GM12878 (cell line): ENCODE data around the gene KCNMB3. TPM values are rescaled to one million over a fixed set of nuclear protein-coding genes. Genes with fewer than 3 reads are reported as not detected.

ENCODE experiments used
- ATAC-seq: fragments of 200-7000 bp; cut with Tn5 transposase; 3 replicates; pipeline ENCODE4 v1.9.1; 2020; ENCODE audit warnings: mild to moderate bottlenecking, moderate library complexity
- BruUV-seq: library from RNA; stranded (reverse); fragments of 400-500 nt; replicated peaks from 2 replicates; lab custom pipeline; 2021; lab: Mats Ljungman, UMichigan
- CTCF ChIA-PET: fragments of 300-600 bp; sonication (Branson Sonifier 250); formaldehyde crosslinking; extraction: SDS; loops from one replicate; lab custom pipeline; 2021; ENCODE audit warnings: inconsistent platforms; lab: Yijun Ruan, JAX
- POLR2A ChIA-PET: fragments of 350-600 bp; formaldehyde crosslinking; extraction: SDS; loops from one replicate; lab custom pipeline; 2021; ENCODE audit warnings: inconsistent platforms; lab: Charles Lee
- RAD21 ChIA-PET: fragments of 300-600 bp; sonication (Branson Sonifier 250); formaldehyde crosslinking; loops from one replicate; lab custom pipeline; 2023; ENCODE audit warnings: antibody characterized with exemption; ENCODE audit not compliant: unreplicated experiment; lab: Charles Lee
- SMC1A ChIA-PET: fragments of 300-600 bp; sonication (Branson Sonifier 250); formaldehyde crosslinking; loops from one replicate; lab custom pipeline; 2023; ENCODE audit not compliant: unreplicated experiment, uncharacterized antibody; lab: Charles Lee
- DNase-seq: peaks from one replicate; pipeline ENCODE4 v3.0.0-alpha.2; 2011; ENCODE audit warnings: low read depth, low spot score
- FAIRE-seq: peaks from 3 replicates; lab custom pipeline; 2011; peaks lifted over from hg19 to GRCh38; lab: Jason Lieb, UNC
- H2AFZ ChIP-seq: 2 replicates; pipeline ENCODE4 v1.6.0; 2011; ENCODE audit warnings: low read depth, low read length, control low read depth; ENCODE audit not compliant: control insufficient read depth
- H3K27ac ChIP-seq: 2 replicates; pipeline ENCODE4 v1.5.1; 2011; ENCODE audit warnings: control low read depth; ENCODE audit not compliant: control insufficient read depth, insufficient read depth
- H3K27me3 ChIP-seq, 2 experiments: replicated peaks in 1 of 2; 2 replicates each; pipeline versions ENCODE4 v1.6.0 to v1.6.1; 2011; ENCODE audit warnings: low read length in 1 of 2; ENCODE audit not compliant: control insufficient read depth in 2 of 2, insufficient read depth in 2 of 2
- H3K36me3 ChIP-seq, 2 experiments: 2 replicates each; pipeline ENCODE4 v1.5.1; 2011; ENCODE audit warnings: low read length in 1 of 2; ENCODE audit not compliant: control insufficient read depth in 2 of 2, insufficient read depth in 2 of 2
- H3K4me1 ChIP-seq: 2 replicates; pipeline ENCODE4 v1.6.1; 2011; ENCODE audit warnings: mild to moderate bottlenecking, low read length, moderate library complexity, mixed read lengths; ENCODE audit not compliant: control insufficient read depth, insufficient read depth
- H3K4me2 ChIP-seq: 2 replicates; pipeline ENCODE4 v1.6.0; 2011; ENCODE audit warnings: control low read depth; ENCODE audit not compliant: control insufficient read depth, insufficient read depth
- H3K4me3 ChIP-seq: fragments of 200-600 bp; sonication (generic); 2 replicates; pipeline ENCODE4 v1.5.1; 2016
- H3K79me2 ChIP-seq: 2 replicates; pipeline ENCODE4 v1.6.0; 2011; ENCODE audit warnings: low read length; ENCODE audit not compliant: control insufficient read depth, insufficient read depth
- H3K9ac ChIP-seq: 2 replicates; pipeline ENCODE4 v1.8.0; 2011; ENCODE audit warnings: low read length, control low read depth, mixed read lengths; ENCODE audit not compliant: control insufficient read depth, insufficient read depth
- H3K9me3 ChIP-seq: replicated peaks from 3 replicates; pipeline ENCODE4 v1.5.1; 2011; ENCODE audit warnings: mild to moderate bottlenecking, low read length; ENCODE audit not compliant: control insufficient read depth, insufficient read depth
- H4K20me1 ChIP-seq: 2 replicates; pipeline ENCODE4 v1.6.0; 2011; ENCODE audit not compliant: control insufficient read depth, insufficient read depth
- BMI1 ChIP-seq: fragments of 450-650 bp; IDR thresholded peaks from 2 replicates; pipeline ENCODE4 v1.6.1; 2016; ENCODE audit warnings: mild to moderate bottlenecking, moderate library complexity, borderline replicate concordance
- CEBPB ChIP-seq, 2 experiments: fragments of 150-350 bp in 1 of 2; IDR thresholded peaks; 2 replicates each; pipeline ENCODE4 v1.6.1; 2012 to 2014; ENCODE audit warnings: low read depth in 2 of 2, low read length in 2 of 2, borderline replicate concordance in 1 of 2, inconsistent platforms in 1 of 2
- GATAD2B ChIP-seq: fragments of 450-650 bp; conservative IDR thresholded peaks from 2 replicates; pipeline ENCODE4 v1.6.1; 2017; ENCODE audit warnings: low read depth, mild to moderate bottlenecking, moderate library complexity
- MAX ChIP-seq: IDR thresholded peaks from 2 replicates; pipeline ENCODE4 v1.6.1; 2012; ENCODE audit warnings: low read depth, low read length, improper control_type of control experiment
- MTA3 ChIP-seq: IDR thresholded peaks from 2 replicates; pipeline ENCODE4 v1.6.1; 2012; ENCODE audit warnings: low read length, inconsistent platforms, borderline replicate concordance
- MXI1 ChIP-seq: fragments of 150-350 bp; IDR thresholded peaks from 2 replicates; pipeline ENCODE4 v1.6.1; 2011; ENCODE audit warnings: low read depth, mild to moderate bottlenecking, inconsistent platforms, low read length, improper control_type of control experiment
- NFYA ChIP-seq: IDR thresholded peaks from 2 replicates; pipeline ENCODE4 v1.6.1; 2011; ENCODE audit warnings: low read depth, mild to moderate bottlenecking, low read length, improper control_type of control experiment, borderline replicate concordance
- NR2C1 ChIP-seq: fragments of 450-650 bp; IDR thresholded peaks from 2 replicates; pipeline ENCODE4 v1.6.1; 2017; ENCODE audit warnings: antibody characterized with exemption, mild to moderate bottlenecking, moderate library complexity
- POLR2AphosphoS5 ChIP-seq: IDR thresholded peaks from 2 replicates; pipeline ENCODE4 v1.6.1; 2011; ENCODE audit warnings: mild to moderate bottlenecking, low read length, inconsistent platforms
- RAD21 ChIP-seq: IDR thresholded peaks from 2 replicates; pipeline ENCODE4 v1.6.1; 2011; ENCODE audit warnings: mild to moderate bottlenecking, low read depth, low read length, moderate library complexity; ENCODE audit not compliant: insufficient read depth
- RCOR1 ChIP-seq: conservative IDR thresholded peaks from 2 replicates; pipeline ENCODE4 v1.6.1; 2012; ENCODE audit warnings: low read depth, low read length, improper control_type of control experiment
- SIN3A ChIP-seq: IDR thresholded peaks from 2 replicates; pipeline ENCODE4 v1.6.1; 2012; ENCODE audit warnings: low read depth, low read length, improper control_type of control experiment
- SMARCA5 ChIP-seq: fragments of 450-650 bp; IDR thresholded peaks from 2 replicates; pipeline ENCODE4 v1.6.1; 2017; ENCODE audit warnings: mild to moderate bottlenecking
- SMC3 ChIP-seq: IDR thresholded peaks from 2 replicates; pipeline ENCODE4 v1.6.1; 2011; ENCODE audit warnings: low read length, improper control_type of control experiment, borderline replicate concordance
- STAT1 ChIP-seq: fragments of 450-650 bp; conservative IDR thresholded peaks from 2 replicates; pipeline ENCODE4 v1.6.1; 2014; ENCODE audit warnings: antibody characterized with exemption, mild to moderate bottlenecking
- TCF7 ChIP-seq: IDR thresholded peaks from 2 replicates; pipeline ENCODE4 v1.6.1; 2014; ENCODE audit warnings: antibody characterized with exemption, borderline replicate concordance
- YBX1 ChIP-seq: fragments of 450-650 bp; IDR thresholded peaks from 2 replicates; pipeline ENCODE4 v1.6.1; 2016; ENCODE audit warnings: antibody characterized with exemption
- ZNF274 ChIP-seq: IDR thresholded peaks from one replicate; pipeline ENCODE4 v1.8.0; 2011; ENCODE audit not compliant: insufficient read length, insufficient read depth
- WGBS: methylation state at CpG from one replicate; pipeline ENCODE4 v1.1.6; 2016; ENCODE audit warnings: low lambda C conversion rate; ENCODE audit not compliant: insufficient replicate concordance, insufficient coverage; ENCODE audit errors: missing lambda C conversion rate; 5-methylcytosine and 5-hydroxymethylcytosine counted together
- in situ Hi-C: fragments of 300-500 bp; cut with MboI; formaldehyde crosslinking; loops from 9 replicates; pipeline ENCODE4 v1.14.3; 2018; ENCODE audit warnings: mixed read lengths
- intact Hi-C: fragments of 100-400 bp; cut with micrococcal nuclease; formaldehyde crosslinking; loops from one replicate; pipeline ENCODE4 v1.14.2; 2022; ENCODE audit not compliant: unreplicated experiment
- polyA plus RNA-seq, 11 experiments: library from polyadenylated mRNA; depleted of rRNA in 4 of 11; unstranded in 6 of 11; stranded (reverse) in 5 of 11; fragments of >200 nt; fragmentation: Nextera tagmentation in 4 of 11; fragmentation: Illumina TruSeq in 1 of 11; extraction: Ambion mirVana in 4 of 11; extraction: Trizol in 1 of 11; gene quantifications; 1 replicate in 1 of 11; 2 replicates in 10 of 11; pipeline versions ENCODE4 v1.2.1 to v1.2.3, GENCODE V29; 2011 to 2016; ENCODE audit warnings: inconsistent platforms in 2 of 11, missing spikeins in 2 of 11, low read depth in 1 of 11
- total RNA-seq, 4 experiments: library from RNA; depleted of rRNA in 3 of 4; stranded (reverse); fragments of >200 nt in 3 of 4; fragmentation: Illumina TruSeq in 1 of 4; extraction: Trizol in 1 of 4; gene quantifications; 2 replicates each; pipeline versions ENCODE4 v1.2.1 to v1.2.3, GENCODE V29; 2013 to 2021
- TF ChIP-seq, protein P1 (sequence below): IDR thresholded peaks from 2 replicates; pipeline ENCODE4 v1.6.1; 2011; ENCODE audit warnings: low read depth, low read length, improper control_type of control experiment, borderline replicate concordance
- TF ChIP-seq, protein P2 (sequence below): IDR thresholded peaks from 2 replicates; pipeline ENCODE4 v1.6.1; 2011; ENCODE audit warnings: borderline replicate concordance, low read depth, mild to moderate bottlenecking, moderate library complexity, low read length; ENCODE audit not compliant: insufficient read depth, poor library complexity, severe bottlenecking

The KCNMB3 gene
- total and polyA plus RNA-seq, 10 of the 15 experiments (the other 5 are each of a cell fraction or from before 2014, with no cell fraction given), result 0.20 to 4.6 (median 2.2) TPM

- Histone ChIP-seq H3K79me2 (no peaks in the 10 kb centered on the region), H3K4me3 (no peak overlapping the region), H3K4me1 (peaks cover 10% of the 10 kb centered on the region; the same call in 1 of the 2 replicates), H3K36me3 (no peaks in the 10 kb centered on the region), H3K9me3 (no peaks in the 10 kb centered on the region; the same call in 2 of the 3 replicates), H3K27ac (no peak overlapping the region), H2AFZ (no peak overlapping the region), H3K9ac (no peak overlapping the region), H4K20me1 (no peaks in the 10 kb centered on the region), H3K27me3 (no peaks in the 10 kb centered on the region; a peak in 1 of 4 replicates), H3K4me2 (no peak overlapping the region)
- FAIRE-seq, result no peak
- BruUV-seq, result no TSS peak
- ChIA-PET RAD21 (no interaction called here), POLR2A (no interaction called here), CTCF (no interaction called here), SMC1A (no interaction called here)
- no peak for ATAC-seq
- intact Hi-C loops, result loop anchor here (5.0 kb wide), 2 partner anchors 53 to 117 kb away; partner anchors contain the start of gene PIK3CA
- WGBS, result 57% methylated on average over 4 of the region's 4 CpGs
- in situ Hi-C loops, result no loop called here
- no peak for TF ChIP-seq BMI1
- no peak for TF ChIP-seq ZNF274
- TF ChIP-seq, protein P1, sequence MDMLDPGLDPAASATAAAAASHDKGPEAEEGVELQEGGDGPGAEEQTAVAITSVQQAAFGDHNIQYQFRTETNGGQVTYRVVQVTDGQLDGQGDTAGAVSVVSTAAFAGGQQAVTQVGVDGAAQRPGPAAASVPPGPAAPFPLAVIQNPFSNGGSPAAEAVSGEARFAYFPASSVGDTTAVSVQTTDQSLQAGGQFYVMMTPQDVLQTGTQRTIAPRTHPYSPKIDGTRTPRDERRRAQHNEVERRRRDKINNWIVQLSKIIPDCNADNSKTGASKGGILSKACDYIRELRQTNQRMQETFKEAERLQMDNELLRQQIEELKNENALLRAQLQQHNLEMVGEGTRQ, result no peak
- no peak for TF ChIP-seq POLR2AphosphoS5
- no peak for TF ChIP-seq TCF7
- TF ChIP-seq STAT1, result no peak
- TF ChIP-seq YBX1, result no peak
- TF ChIP-seq SMC3, result no peak
- no peak for TF ChIP-seq CEBPB (IDR thresholded peaks at IDR 0.05; ENCODE audit: borderline replicate concordance in 1 of 2, low read depth in 2 of 2, low read length in 2 of 2)
- TF ChIP-seq, protein P2, sequence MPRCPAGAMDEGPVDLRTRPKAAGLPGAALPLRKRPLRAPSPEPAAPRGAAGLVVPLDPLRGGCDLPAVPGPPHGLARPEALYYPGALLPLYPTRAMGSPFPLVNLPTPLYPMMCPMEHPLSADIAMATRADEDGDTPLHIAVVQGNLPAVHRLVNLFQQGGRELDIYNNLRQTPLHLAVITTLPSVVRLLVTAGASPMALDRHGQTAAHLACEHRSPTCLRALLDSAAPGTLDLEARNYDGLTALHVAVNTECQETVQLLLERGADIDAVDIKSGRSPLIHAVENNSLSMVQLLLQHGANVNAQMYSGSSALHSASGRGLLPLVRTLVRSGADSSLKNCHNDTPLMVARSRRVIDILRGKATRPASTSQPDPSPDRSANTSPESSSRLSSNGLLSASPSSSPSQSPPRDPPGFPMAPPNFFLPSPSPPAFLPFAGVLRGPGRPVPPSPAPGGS, result no peak
- TF ChIP-seq NR2C1, result no peak
- no peak for TF ChIP-seq RCOR1
- TF ChIP-seq MXI1, result no peak
- TF ChIP-seq RAD21, result no peak
- no peak for TF ChIP-seq GATAD2B
- TF ChIP-seq NFYA, result no peak
- TF ChIP-seq MAX, result no peak
- TF ChIP-seq SMARCA5, result no peak
- TF ChIP-seq SIN3A, result no peak
- no peak for TF ChIP-seq MTA3
- DNase-seq, result no peak
Observed at GRCh38 chr3:179264449-179264848, 13.5 kb upstream of the KCNMB3 start.
